ENCODE measurements around the gene STK39. TPM values are rescaled to one million over a fixed set of nuclear protein-coding genes. Genes with fewer than 3 reads are reported as not detected.

The STK39 gene
- total and polyA plus RNA-seq, 4 donors = 8.5 to 18.7 (median 11.2) TPM

- WGBS, 2 donors = 9 to 10% methylated on average over 3 of the region's 3 CpGs
- peak overlapping the region in 1 of 2 donors; percentile 94 for H3K27ac ChIP-seq (ENCODE audit: low read depth in 1 of 2, low read length in 1 of 2)
- no peak overlapping the region for H3K9ac ChIP-seq (ENCODE audit: insufficient read depth in 1 of 2, low read length in 2 of 2)
Observed at GRCh38 chr2:168210895-168211570, 36.4 kb downstream of the STK39 start.

GRCh38 chr2:168210216-168210894, 37.0 kb downstream of the STK39 start:
- DNase-seq (no peak), ATAC-seq (ENCODE audit: insufficient read depth, low FRiP score) (no peak)
- no peak overlapping the region for H3K9ac ChIP-seq (ENCODE audit: insufficient read depth in 1 of 2, low read length in 2 of 2)
- no peaks in the 10 kb centered on the region for H3K9me3 ChIP-seq (ENCODE audit: control insufficient read depth in 4 of 4, insufficient read depth in 3 of 4, low read length in 3 of 4)
- H3K4me3 ChIP-seq = no peak overlapping the region
- no peak overlapping the region for H3K27ac ChIP-seq (ENCODE audit: low read depth in 1 of 2, low read length in 1 of 2)
- H3K36me3 ChIP-seq (ENCODE audit: control insufficient read depth in 4 of 4, insufficient read depth in 4 of 4, low read length in 4 of 4) = peaks cover 0 to 4% (median 2%) of the 10 kb centered on the region in 4 donors
- H3K4me1 ChIP-seq (ENCODE audit: control insufficient read depth in 5 of 5, insufficient read depth in 5 of 5, low read length in 5 of 5) = peaks cover 0 to 26% (median 3%) of the 10 kb centered on the region in 5 donors
- WGBS, 2 donors = 39 to 63% methylated on average over 9 of the region's 9 CpGs
- TF ChIP-seq CTCF (IDR thresholded peaks at IDR 0.05; ENCODE audit: control extremely low read depth, extremely low read depth) = no peak
- no peaks in the 10 kb centered on the region for H3K27me3 ChIP-seq (ENCODE audit: control insufficient read depth in 3 of 3, insufficient read depth in 3 of 3, low read length in 2 of 3)

More at GRCh38 chr2:168210895-168211570, 36.4 kb downstream of the STK39 start:
- peak; percentile 89 for ATAC-seq (ENCODE audit: insufficient read depth, low FRiP score)
- no peak for TF ChIP-seq CTCF (IDR thresholded peaks at IDR 0.05; ENCODE audit: control extremely low read depth, extremely low read depth)
- Histone ChIP-seq H3K4me3 (no peak overlapping the region), H3K36me3 (ENCODE audit: control insufficient read depth in 4 of 4, insufficient read depth in 4 of 4, low read length in 4 of 4) (peaks cover 0 to 4% (median 2%) of the 10 kb centered on the region in 4 donors), H3K4me1 (ENCODE audit: control insufficient read depth in 5 of 5, insufficient read depth in 5 of 5, low read length in 5 of 5) (peaks cover 0 to 32% (median 3%) of the 10 kb centered on the region in 5 donors), H3K27me3 (ENCODE audit: control insufficient read depth in 3 of 3, insufficient read depth in 3 of 3, low read length in 2 of 3) (no peaks in the 10 kb centered on the region), H3K9me3 (ENCODE audit: control insufficient read depth in 4 of 4, insufficient read depth in 3 of 4, low read length in 3 of 4) (no peaks in the 10 kb centered on the region)
- DNase-seq = peak in 1 of 3 donors; percentile 45

GRCh38 chr2:168208652-168209051, 38.7 kb downstream of the STK39 start:
- TF ChIP-seq CTCF (IDR thresholded peaks at IDR 0.05; ENCODE audit: control extremely low read depth, extremely low read depth) = no peak
- WGBS, 2 donors = 92 to 94% methylated on average over 2 of the region's 2 CpGs
- no peaks in the 10 kb centered on the region for H3K27me3 ChIP-seq (ENCODE audit: control insufficient read depth in 3 of 3, insufficient read depth in 3 of 3, low read length in 2 of 3)
- H3K36me3 ChIP-seq (ENCODE audit: control insufficient read depth in 4 of 4, insufficient read depth in 4 of 4, low read length in 4 of 4) = peaks cover 0 to 2% (median 0%) of the 10 kb centered on the region in 4 donors
- H3K4me1 ChIP-seq (ENCODE audit: control insufficient read depth in 5 of 5, insufficient read depth in 5 of 5, low read length in 5 of 5) = peaks cover 0 to 23% (median 3%) of the 10 kb centered on the region in 5 donors
- DNase-seq (no peak), ATAC-seq (ENCODE audit: insufficient read depth, low FRiP score) (no peak)
- no peak overlapping the region for H3K4me3 ChIP-seq
- H3K9me3 ChIP-seq (ENCODE audit: control insufficient read depth in 4 of 4, insufficient read depth in 3 of 4, low read length in 3 of 4) = no peaks in the 10 kb centered on the region
- no peak overlapping the region for H3K9ac ChIP-seq (ENCODE audit: insufficient read depth in 1 of 2, low read length in 2 of 2)
- no peak overlapping the region for H3K27ac ChIP-seq (ENCODE audit: low read depth in 1 of 2, low read length in 1 of 2)
